GM12891 (cell line): ENCODE data around the gene OR5H15. TPM values are rescaled to one million over a fixed set of nuclear protein-coding genes. Genes with fewer than 3 reads are reported as not detected.
"Not testable (repeated sequence)": the region's sequence is repeated elsewhere in the genome, so short reads cannot be mapped to it uniquely, and the experiment has no call there.

Source experiments
- DNase-seq: peaks from one replicate; pipeline ENCODE4 v3.0.0; 2011; ENCODE audit warnings: low spot score; ENCODE audit not compliant: insufficient read length
- FAIRE-seq: peaks from 2 replicates; lab custom pipeline; 2011; peaks lifted over from hg19 to GRCh38; lab: Jason Lieb, UNC
- PAX5 ChIP-seq: IDR thresholded peaks from 2 replicates; pipeline ENCODE4 v1.6.1; 2011; ENCODE audit warnings: low read length, moderate library complexity, mild to moderate bottlenecking; ENCODE audit not compliant: insufficient read depth, severe bottlenecking
- POLR2A ChIP-seq: IDR thresholded peaks from 2 replicates; pipeline ENCODE4 v1.6.1; 2011; ENCODE audit warnings: low read depth, low read length, control low read depth
- POLR2AphosphoS5 ChIP-seq: IDR thresholded peaks from 2 replicates; pipeline ENCODE4 v1.6.1; 2011; ENCODE audit warnings: low read depth, low read length, control low read depth
- POU2F2 ChIP-seq: IDR thresholded peaks from 2 replicates; pipeline ENCODE4 v1.6.1; 2011; ENCODE audit warnings: low read depth, mild to moderate bottlenecking, control low read depth, low read length, moderate library complexity
- SPI1 ChIP-seq: IDR thresholded peaks from 2 replicates; pipeline ENCODE4 v1.6.1; 2011; ENCODE audit warnings: low read depth, low read length, control low read depth
- TAF1 ChIP-seq: IDR thresholded peaks from 2 replicates; pipeline ENCODE4 v1.6.1; 2011; ENCODE audit warnings: low read depth, low read length, control low read depth
- polyA plus RNA-seq: library from polyadenylated mRNA; unstranded; fragments of >200 nt; gene quantifications from one replicate; pipeline ENCODE4 v1.2.1, GENCODE V29; 2012; ENCODE audit warnings: low read depth, missing spikeins, inconsistent platforms; ENCODE audit not compliant: missing spikeins

Gene OR5H15
- not detected for polyA plus RNA-seq

GRCh38 chr3:98166396-98166795, at the start of gene OR5H15:
OR5H15 (plus strand) TSS chr3:98166696; CDS start chr3:98168700, 2,004 bp downstream.
- no peak for TF ChIP-seq POU2F2
- TF ChIP-seq PAX5: no peak
- no peak for TF ChIP-seq TAF1
- TF ChIP-seq SPI1: no peak
- no peak for TF ChIP-seq POLR2AphosphoS5
- no peak for TF ChIP-seq POLR2A
- FAIRE-seq: no peak
- no peak for DNase-seq

- no peak for DNase-seq
- TF ChIP-seq POU2F2 (no peak), POLR2AphosphoS5 (no peak), SPI1 (no peak), POLR2A (no peak), TAF1 (no peak), PAX5 (no peak)
- no peak for FAIRE-seq
Observed at GRCh38 chr3:98130421-98130820, 36.1 kb upstream of the OR5H15 start, which contains the start of gene OR5H1. OR5H1 (plus strand) TSS chr3:98130721; CDS start chr3:98132698, 1,977 bp downstream.

GRCh38 chr3:98136631-98137030, 29.9 kb upstream of the OR5H15 start:
- TF ChIP-seq TAF1: no peak
- TF ChIP-seq POU2F2: no peak
- TF ChIP-seq POLR2A: no peak
- TF ChIP-seq SPI1: no peak
- no peak for TF ChIP-seq PAX5
- TF ChIP-seq POLR2AphosphoS5: no peak
- no peak for DNase-seq
- FAIRE-seq: peak; percentile 20

GRCh38 chr3:98137826-98138557, 28.5 kb upstream of the OR5H15 start:
- not testable (repeated sequence) for FAIRE-seq, DNase-seq
- peak; percentile 75 for TF ChIP-seq SPI1

- DNase-seq: no peak
- TF ChIP-seq POLR2AphosphoS5: no peak
- no peak for TF ChIP-seq POU2F2
- no peak for TF ChIP-seq POLR2A
- TF ChIP-seq TAF1: no peak
- no peak for TF ChIP-seq PAX5
- no peak for TF ChIP-seq SPI1
- no peak for FAIRE-seq
Observed at GRCh38 chr3:98140531-98140930, 26.0 kb upstream of the OR5H15 start.

GRCh38 chr3:98147179-98147578, 19.3 kb upstream of the OR5H15 start, which contains the start of gene OR5H14:
OR5H14 (plus strand) TSS chr3:98147479; CDS start chr3:98149386, 1,907 bp downstream.
- DNase-seq (no peak), FAIRE-seq (no peak)
- TF ChIP-seq POLR2A (no peak), POU2F2 (no peak), SPI1 (no peak), TAF1 (no peak), POLR2AphosphoS5 (no peak), PAX5 (no peak)

- TF ChIP-seq PAX5: no peak
- TF ChIP-seq TAF1: no peak
- no peak for TF ChIP-seq POU2F2
- no peak for TF ChIP-seq POLR2AphosphoS5
- no peak for TF ChIP-seq SPI1
- no peak for TF ChIP-seq POLR2A
- FAIRE-seq (no peak), DNase-seq (no peak)
Observed at GRCh38 chr3:98148751-98149150, 17.7 kb upstream of the OR5H15 start.

- DNase-seq, FAIRE-seq: not testable (repeated sequence)
Observed at GRCh38 chr3:98149456-98149855, 17.0 kb upstream of the OR5H15 start.

GRCh38 chr3:98151241-98151640, 15.3 kb upstream of the OR5H15 start:
- TF ChIP-seq SPI1 (no peak), POLR2A (no peak), POU2F2 (no peak), TAF1 (no peak), PAX5 (no peak), POLR2AphosphoS5 (no peak)
- FAIRE-seq: no peak
- no peak for DNase-seq

- DNase-seq: no peak
- TF ChIP-seq PAX5 (no peak), POLR2A (no peak), POU2F2 (no peak), SPI1 (no peak), TAF1 (no peak), POLR2AphosphoS5 (no peak)
- FAIRE-seq: no peak
Observed at GRCh38 chr3:98171071-98171470, 4.6 kb downstream of the OR5H15 start.

- DNase-seq (no peak), FAIRE-seq (no peak)
- no peak for TF ChIP-seq POLR2AphosphoS5
Observed at GRCh38 chr3:98172621-98173020, 6.1 kb downstream of the OR5H15 start.
